ENCODE data around the gene GATAD1. TPM values are rescaled to one million over a fixed set of nuclear protein-coding genes. Genes with fewer than 3 reads are reported as not detected.

Gene GATAD1
- total and polyA plus RNA-seq, 2 of the 13 experiments (the other 11 are each of a cell fraction or from before 2014, with no cell fraction given) = 20.6 to 42.1 TPM

- Histone ChIP-seq H3K27me3 (ENCODE audit: control insufficient read depth in 1 of 2, insufficient read depth in 2 of 2, low read length in 2 of 2) (no peaks in the 10 kb centered on the region), H3K27ac (ENCODE audit: extremely low read length, insufficient read depth, low read length) (no peak overlapping the region), H3K36me3 (replicated peaks in 1 of 2; ENCODE audit: control insufficient read depth in 1 of 2, insufficient read depth in 2 of 2, low read length in 2 of 2) (peaks cover 0 to 14% of the 10 kb centered on the region in 2 experiments; a peak in 1 of 5 replicates), H3K4me1 (ENCODE audit: insufficient read depth, low read length) (no peaks in the 10 kb centered on the region), H4K20me1 (ENCODE audit: insufficient read depth, low read length) (no peaks in the 10 kb centered on the region), H3K79me2 (ENCODE audit: insufficient read depth, low read length) (no peaks in the 10 kb centered on the region), H3K4me2 (ENCODE audit: low read depth, low read length) (no peak overlapping the region), H2AFZ (ENCODE audit: low read length) (no peak overlapping the region), H3K4me3 (replicated peaks in 1 of 3; ENCODE audit: insufficient read depth in 1 of 3, low read depth in 2 of 3, low read length in 3 of 3) (no peak overlapping the region), H3K9ac (ENCODE audit: insufficient read depth, low read depth, low read length) (no peak overlapping the region), H3K9me3 (ENCODE audit: low read length) (no peaks in the 10 kb centered on the region)
- no peak for TF ChIP-seq NR1H2 (CRISPR knock-in tag; IDR thresholded peaks at IDR 0.05; ENCODE audit: borderline replicate concordance, low read depth)
- no peak for TF ChIP-seq CREBL2 (CRISPR knock-in tag; IDR thresholded peaks at IDR 0.05; ENCODE audit: borderline replicate concordance)
- no peak for TF ChIP-seq ZNF83 (CRISPR knock-in tag; IDR thresholded peaks at IDR 0.05; ENCODE audit: borderline replicate concordance)
- TF ChIP-seq KLF15 (CRISPR knock-in tag; IDR thresholded peaks at IDR 0.05; ENCODE audit: borderline replicate concordance) = no peak
- no peak for TF ChIP-seq ZNF607 (CRISPR knock-in tag; IDR thresholded peaks at IDR 0.05; ENCODE audit: borderline replicate concordance)
- no peak for TF ChIP-seq IRF9 (CRISPR knock-in tag; IDR thresholded peaks at IDR 0.05; ENCODE audit: borderline replicate concordance)
- TF ChIP-seq BCL3 (CRISPR knock-in tag; IDR thresholded peaks at IDR 0.05) = no peak
- no peak for TF ChIP-seq ZSCAN9 (CRISPR knock-in tag; IDR thresholded peaks at IDR 0.05; ENCODE audit: borderline replicate concordance)
- TF ChIP-seq ZMYM2 (CRISPR knock-in tag; IDR thresholded peaks at IDR 0.05) = no peak
- no peak for TF ChIP-seq ZNF629 (CRISPR knock-in tag; conservative IDR thresholded peaks at IDR 0.05)
- TF ChIP-seq AKNA (CRISPR knock-in tag; IDR thresholded peaks at IDR 0.05; ENCODE audit: borderline replicate concordance) = no peak
- no peak for TF ChIP-seq AFF4 (CRISPR knock-in tag; IDR thresholded peaks at IDR 0.05)
- FAIRE-seq (no peak), DNase-seq (ENCODE audit: low spot score) (no peak), ATAC-seq (no peak; the same call in 2 of the 3 replicates)
- intact Hi-C loops (cut with micrococcal nuclease; ENCODE audit: unreplicated experiment) (no loop called here), in situ Hi-C loops (cut with HindIII; ENCODE audit: extremely low pct_ligation_motif_present, low pct_unique_long_range_greater_than_20kb) (no loop called here)
- BruUV-seq (replicated peaks) = no TSS peak
- CTCF ChIA-PET (ENCODE audit: low intra/inter-chr PET ratio, low total read pairs) = no interaction called here
- POLR2A ChIA-PET = no interaction called here
- 84% methylated on average over 6 of the region's 6 CpGs for WGBS (ENCODE audit: low lambda C conversion rate)
These were observed 43.6 kb upstream of the GATAD1 start for GRCh38 chr7:92403760-92404074.
